ENCODE results near the gene ADAMTSL5. TPM values are rescaled to one million over a fixed set of nuclear protein-coding genes. Genes with fewer than 3 reads are reported as not detected.

ADAMTSL5 gene
- total and polyA plus RNA-seq, 10 donors: 0.13 to 2.0 (median 0.50) TPM

DNA sequence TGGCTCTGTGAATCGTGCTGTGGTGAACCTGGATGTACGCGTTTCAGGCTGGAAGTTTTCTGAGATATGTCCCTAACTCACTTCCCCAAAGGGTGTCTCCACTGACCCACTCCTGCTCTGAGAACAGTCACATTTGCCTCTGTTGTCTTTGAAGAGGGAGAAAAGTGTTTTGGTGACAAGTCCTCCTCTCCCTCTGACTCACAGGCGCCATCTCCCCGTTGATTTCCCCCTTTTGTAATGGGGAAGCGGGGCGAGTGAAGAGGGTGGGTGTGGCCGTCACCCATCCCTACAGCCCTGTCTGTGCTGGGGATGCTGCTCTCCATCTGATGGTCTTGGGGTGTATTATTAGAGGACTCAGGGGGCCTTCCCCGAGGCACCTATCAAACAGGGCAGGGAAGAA is 53.3 kb downstream of the ADAMTSL5 start:
- Histone ChIP-seq H3K27me3 (replicated peaks in 1 of 7) (peaks cover 4 to 56% (median 36%) of the 10 kb centered on the region in 7 donors), H3K36me3 (peaks cover 0 to 24% (median 4%) of the 10 kb centered on the region in 6 donors), H3K4me1 (peaks cover 4 to 28% (median 22%) of the 10 kb centered on the region in 6 donors), H3K9me3 (no peaks in the 10 kb centered on the region), H3K4me3 (no peak overlapping the region), H3K27ac (no peak overlapping the region)
- WGBS, 5 donors: 65 to 80% (median 75%) methylated on average over 9 of the region's 9 CpGs
- TF ChIP-seq, protein P1, sequence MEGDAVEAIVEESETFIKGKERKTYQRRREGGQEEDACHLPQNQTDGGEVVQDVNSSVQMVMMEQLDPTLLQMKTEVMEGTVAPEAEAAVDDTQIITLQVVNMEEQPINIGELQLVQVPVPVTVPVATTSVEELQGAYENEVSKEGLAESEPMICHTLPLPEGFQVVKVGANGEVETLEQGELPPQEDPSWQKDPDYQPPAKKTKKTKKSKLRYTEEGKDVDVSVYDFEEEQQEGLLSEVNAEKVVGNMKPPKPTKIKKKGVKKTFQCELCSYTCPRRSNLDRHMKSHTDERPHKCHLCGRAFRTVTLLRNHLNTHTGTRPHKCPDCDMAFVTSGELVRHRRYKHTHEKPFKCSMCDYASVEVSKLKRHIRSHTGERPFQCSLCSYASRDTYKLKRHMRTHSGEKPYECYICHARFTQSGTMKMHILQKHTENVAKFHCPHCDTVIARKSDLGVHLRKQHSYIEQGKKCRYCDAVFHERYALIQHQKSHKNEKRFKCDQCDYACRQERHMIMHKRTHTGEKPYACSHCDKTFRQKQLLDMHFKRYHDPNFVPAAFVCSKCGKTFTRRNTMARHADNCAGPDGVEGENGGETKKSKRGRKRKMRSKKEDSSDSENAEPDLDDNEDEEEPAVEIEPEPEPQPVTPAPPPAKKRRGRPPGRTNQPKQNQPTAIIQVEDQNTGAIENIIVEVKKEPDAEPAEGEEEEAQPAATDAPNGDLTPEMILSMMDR (IDR thresholded peaks at IDR 0.05 in 8 of 11, conservative IDR thresholded peaks at IDR 0.05 in 3 of 11): no peak
- no peak for TF ChIP-seq POLR2AphosphoS5 (IDR thresholded peaks at IDR 0.05)
- no peak for TF ChIP-seq POLR2A (IDR thresholded peaks at IDR 0.05)
- intact Hi-C loops (cut with DNase I; ENCODE audit: low total_unique reads): no loop called here
- DNase-seq: no peak

DNA sequence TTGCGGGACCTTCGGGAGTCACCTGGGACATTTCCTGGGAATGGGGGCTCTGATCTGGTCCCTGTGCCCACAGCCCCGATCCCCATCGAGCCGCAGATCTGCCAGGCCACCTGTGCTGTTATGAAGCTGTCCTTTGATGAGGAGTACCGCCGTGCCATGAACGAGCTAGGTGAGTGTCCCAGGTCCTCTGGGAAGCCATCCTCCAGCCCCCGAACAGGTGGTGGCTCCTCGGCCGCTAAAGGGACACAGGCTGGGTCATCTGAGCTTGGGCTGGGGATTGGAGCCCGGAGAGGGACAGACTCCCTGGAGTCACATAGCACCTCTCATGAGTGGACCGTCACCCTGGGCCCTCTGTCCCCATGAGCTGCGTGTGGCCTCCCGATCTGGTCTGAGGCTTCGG is 54.9 kb downstream of the ADAMTSL5 start:
- H3K4me1 ChIP-seq: peaks cover 4 to 43% (median 30%) of the 10 kb centered on the region in 6 donors
- intact Hi-C loops (cut with DNase I; ENCODE audit: low total_unique reads): no loop called here

DNA sequence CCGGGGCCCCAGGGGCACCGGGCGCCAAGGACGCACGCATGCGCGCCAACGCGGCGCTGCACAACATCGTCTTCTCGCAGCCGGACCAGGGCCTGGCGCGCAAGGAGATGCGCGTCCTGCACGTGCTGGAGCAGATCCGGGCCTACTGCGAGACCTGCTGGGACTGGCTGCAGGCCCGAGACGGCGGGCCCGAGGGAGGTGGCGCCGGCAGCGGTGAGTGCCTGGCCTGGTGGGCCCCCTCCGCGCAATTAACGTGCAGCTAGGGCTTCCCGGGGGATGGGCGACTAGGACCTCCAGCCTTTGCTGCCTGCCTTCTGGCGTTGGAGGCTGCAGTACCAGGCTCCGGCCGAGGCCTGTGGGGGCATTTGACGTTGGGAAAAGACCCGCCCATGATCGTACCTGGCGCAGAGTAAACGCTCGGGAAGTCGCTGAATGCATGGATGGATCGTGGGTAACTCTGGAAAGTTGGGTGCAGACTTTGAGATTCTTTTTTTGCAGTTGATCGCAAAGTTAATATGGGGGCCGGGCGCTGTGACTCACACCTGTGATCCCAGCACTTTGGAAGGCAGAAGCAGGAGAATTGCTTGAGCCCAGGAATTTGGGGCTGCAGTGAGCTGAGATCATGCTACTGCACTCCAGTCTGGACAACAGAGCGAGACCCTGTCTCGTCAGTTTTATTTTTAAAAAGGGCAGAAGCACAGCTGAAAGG is 55.6 kb downstream of the ADAMTSL5 start:
- no peak overlapping the region for H3K4me3 ChIP-seq
- intact Hi-C loops (cut with DNase I; ENCODE audit: low total_unique reads): no loop called here
- H3K27ac ChIP-seq: no peak overlapping the region
- H3K36me3 ChIP-seq: peaks cover 0 to 24% (median 4%) of the 10 kb centered on the region in 6 donors
- H3K27me3 ChIP-seq (replicated peaks in 1 of 7): peaks cover 7 to 76% (median 59%) of the 10 kb centered on the region in 7 donors
- peak; percentile 22 to 68 (median 45) for TF ChIP-seq POLR2AphosphoS5 (IDR thresholded peaks at IDR 0.05)
- TF ChIP-seq, protein P1 (IDR thresholded peaks at IDR 0.05 in 8 of 11, conservative IDR thresholded peaks at IDR 0.05 in 3 of 11): no peak
- peaks cover 4 to 50% (median 30%) of the 10 kb centered on the region in 6 donors for H3K4me1 ChIP-seq
- 13 to 27% (median 23%) methylated on average over 27 to 48 of the region's 48 CpGs for WGBS, 5 donors
- no peak for DNase-seq
- no peaks in the 10 kb centered on the region for H3K9me3 ChIP-seq

More for the DNA sequence above, 54.9 kb downstream of the ADAMTSL5 start:
- H3K9me3 ChIP-seq: no peaks in the 10 kb centered on the region
- H3K36me3 ChIP-seq: peaks cover 0 to 24% (median 4%) of the 10 kb centered on the region in 6 donors
- no peak for DNase-seq
- no peak overlapping the region for H3K4me3 ChIP-seq
- TF ChIP-seq POLR2AphosphoS5 (IDR thresholded peaks at IDR 0.05): peak in 1 of 3 donors; percentile 34
- TF ChIP-seq, protein P1 (IDR thresholded peaks at IDR 0.05 in 8 of 11, conservative IDR thresholded peaks at IDR 0.05 in 3 of 11): no peak
- WGBS, 5 donors: 81 to 90% (median 83%) methylated on average over 8 to 16 of the region's 16 CpGs
- H3K27me3 ChIP-seq (replicated peaks in 1 of 7): peaks cover 5 to 69% (median 52%) of the 10 kb centered on the region in 7 donors
- H3K27ac ChIP-seq: no peak overlapping the region

DNA sequence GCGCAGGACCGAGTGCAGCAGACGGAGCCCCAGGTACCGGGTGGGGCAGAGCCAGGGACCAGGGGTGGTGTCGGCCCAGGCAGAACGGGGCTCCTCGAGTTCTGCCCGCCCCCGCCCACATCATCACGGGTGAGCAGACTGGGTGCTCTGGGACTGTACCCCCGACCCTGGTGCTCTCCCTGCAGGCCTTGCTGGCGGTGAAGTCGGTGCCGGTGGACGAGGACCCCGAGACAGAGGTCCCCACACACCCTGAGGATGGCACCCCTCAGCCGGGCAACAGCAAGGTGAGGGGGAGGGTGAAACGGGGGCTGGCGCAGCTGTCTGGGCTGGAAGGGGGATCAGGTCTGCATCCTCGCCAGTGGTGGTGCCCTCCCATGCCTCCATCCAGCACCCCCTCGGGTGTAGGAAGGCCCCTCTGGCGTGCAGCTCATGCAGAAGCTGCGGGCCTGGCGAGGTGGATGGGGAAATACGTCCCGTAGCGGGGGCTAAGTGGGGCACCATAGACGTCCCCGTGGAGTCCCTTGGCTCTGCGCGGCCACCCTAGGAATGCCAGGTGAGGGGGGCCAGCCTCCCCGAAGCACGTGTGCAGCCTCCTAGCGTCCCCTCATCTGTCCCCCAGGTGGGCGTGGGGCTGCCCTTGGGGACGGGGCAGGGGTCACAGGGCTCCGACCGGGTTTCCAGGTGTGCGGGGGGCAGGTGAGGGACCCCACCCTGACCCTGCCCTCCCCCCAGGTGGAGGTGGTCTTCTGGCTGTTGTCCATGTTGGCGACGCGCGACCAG is 56.5 kb downstream of the ADAMTSL5 start:
- WGBS, 5 donors: 23 to 45% (median 36%) methylated on average over 10 to 43 of the region's 43 CpGs
- Histone ChIP-seq H3K4me3 (no peak overlapping the region), H3K9me3 (no peaks in the 10 kb centered on the region), H3K4me1 (peaks cover 4 to 51% (median 30%) of the 10 kb centered on the region in 6 donors), H3K27me3 (replicated peaks in 1 of 7) (peaks cover 7 to 85% (median 68%) of the 10 kb centered on the region in 7 donors), H3K36me3 (peaks cover 0 to 17% (median 4%) of the 10 kb centered on the region in 6 donors), H3K27ac (no peak overlapping the region)
- no peak for DNase-seq
- intact Hi-C loops (cut with DNase I; ENCODE audit: low total_unique reads): no loop called here
- TF ChIP-seq POLR2A (IDR thresholded peaks at IDR 0.05): no peak
- TF ChIP-seq, protein P1 (IDR thresholded peaks at IDR 0.05 in 8 of 11, conservative IDR thresholded peaks at IDR 0.05 in 3 of 11): no peak
- TF ChIP-seq POLR2AphosphoS5 (IDR thresholded peaks at IDR 0.05): peak in 2 of 3 donors; percentile 3 to 47

All from spleen (tissue), 11 donors.